HFFc6 (cell line): ENCODE measurements around the gene ARHGEF33. TPM values are rescaled to one million over a fixed set of nuclear protein-coding genes. Genes with fewer than 3 reads are reported as not detected.
"Not testable (repeated sequence)": the region's sequence is repeated elsewhere in the genome, so short reads cannot be mapped to it uniquely, and the experiment has no call there.

ENCODE experiments used
- DNase-seq: peaks from one replicate; pipeline ENCODE4 v3.0.0-alpha.2; 2018
- H3K27ac Mint-ChIP-seq: 2 replicates; pipeline ENCODE4 v1.8.0; 2020; ENCODE audit warnings: mild to moderate bottlenecking, mixed read lengths
- H3K27me3 Mint-ChIP-seq: 2 replicates; pipeline ENCODE4 v1.8.0; 2021; ENCODE audit warnings: mild to moderate bottlenecking, moderate library complexity, mixed read lengths; ENCODE audit not compliant: insufficient read depth
- H3K36me3 Mint-ChIP-seq: 2 replicates; pipeline ENCODE4 v1.8.0; 2021; ENCODE audit warnings: low read depth, mixed read lengths
- H3K4me1 Mint-ChIP-seq: 2 replicates; pipeline ENCODE4 v1.8.0; 2020; ENCODE audit warnings: low read depth, mixed read lengths
- H3K4me3 Mint-ChIP-seq: 2 replicates; pipeline ENCODE4 v1.8.0; 2020; ENCODE audit warnings: mild to moderate bottlenecking, moderate library complexity, mixed read lengths
- H3K9me3 Mint-ChIP-seq: 2 replicates; pipeline ENCODE4 v1.8.0; 2020; ENCODE audit warnings: mild to moderate bottlenecking, mixed read lengths
- CTCF ChIP-seq: fragments of 200-600 bp; sonication (generic); IDR thresholded peaks from 2 replicates; pipeline ENCODE4 v1.5.0; 2021; ENCODE audit warnings: antibody characterized with exemption, mild to moderate bottlenecking
- total RNA-seq, 6 experiments: library from RNA; stranded (reverse); fragmentation: NEBNext Ultra II Directional; extraction: Animal tissue kit (Norgen Biotek cat#: 25700); gene quantifications; 2 replicates in 1 of 6; 3 replicates in 5 of 6; pipeline ENCODE4 v1.2.3, GENCODE V29; 2021

ARHGEF33 gene
- total RNA-seq, 6 experiments from 2014 or later, result 0.08 to 0.78 (median 0.21) TPM

GRCh38 chr2:38935568-38936172 is 46.0 kb downstream of the ARHGEF33 start:
- Mint-ChIP-seq H3K27ac (peak overlapping the region; percentile 47), H3K4me1 (peaks cover 35% of the 10 kb centered on the region), H3K4me3 (peak overlapping the region; percentile 77), H3K36me3 (no peaks in the 10 kb centered on the region), H3K9me3 (no peaks in the 10 kb centered on the region), H3K27me3 (no peaks in the 10 kb centered on the region)
- DNase-seq, result peak; percentile 49
- no peak for TF ChIP-seq CTCF

GRCh38 chr2:38936516-38936915 is 46.8 kb downstream of the ARHGEF33 start:
- H3K9me3 Mint-ChIP-seq, H3K27me3 Mint-ChIP-seq, H3K4me3 Mint-ChIP-seq, DNase-seq, H3K36me3 Mint-ChIP-seq, H3K27ac Mint-ChIP-seq: not testable (repeated sequence)
- peaks cover 35% of the 10 kb centered on the region for H3K4me1 Mint-ChIP-seq

- no peaks in the 10 kb centered on the region for H3K9me3 Mint-ChIP-seq
- H3K27me3 Mint-ChIP-seq, result no peaks in the 10 kb centered on the region
- H3K4me1 Mint-ChIP-seq, result peaks cover 35% of the 10 kb centered on the region
- no peak overlapping the region for H3K27ac Mint-ChIP-seq
- H3K36me3 Mint-ChIP-seq, result no peaks in the 10 kb centered on the region
- TF ChIP-seq CTCF, result no peak
- DNase-seq, result no peak
- no peak overlapping the region for H3K4me3 Mint-ChIP-seq
Observed at GRCh38 chr2:38937548-38937947, 47.9 kb downstream of the ARHGEF33 start.

GRCh38 chr2:38940746-38941145 is 51.1 kb downstream of the ARHGEF33 start:
- Mint-ChIP-seq H3K36me3 (no peaks in the 10 kb centered on the region), H3K27ac (no peak overlapping the region), H3K4me1 (peaks cover 24% of the 10 kb centered on the region), H3K27me3 (no peaks in the 10 kb centered on the region), H3K4me3 (no peak overlapping the region), H3K9me3 (no peaks in the 10 kb centered on the region)
- no peak for TF ChIP-seq CTCF
- no peak for DNase-seq

- H3K4me3 Mint-ChIP-seq, result no peak overlapping the region
- no peak for DNase-seq
- peaks cover 31% of the 10 kb centered on the region for H3K4me1 Mint-ChIP-seq
- H3K9me3 Mint-ChIP-seq, result no peaks in the 10 kb centered on the region
- H3K27ac Mint-ChIP-seq, result no peak overlapping the region
- no peaks in the 10 kb centered on the region for H3K36me3 Mint-ChIP-seq
- peaks cover 2% of the 10 kb centered on the region; the same call in 1 of the 2 replicates for H3K27me3 Mint-ChIP-seq
- TF ChIP-seq CTCF, result no peak
Observed at GRCh38 chr2:38943784-38944183, 54.1 kb downstream of the ARHGEF33 start.

GRCh38 chr2:38945372-38945771 is 55.7 kb downstream of the ARHGEF33 start:
- Mint-ChIP-seq H3K9me3 (no peaks in the 10 kb centered on the region), H3K36me3 (no peaks in the 10 kb centered on the region), H3K27me3 (peaks cover 5% of the 10 kb centered on the region), H3K27ac (no peak overlapping the region), H3K4me1 (peaks cover 31% of the 10 kb centered on the region), H3K4me3 (no peak overlapping the region)
- no peak for DNase-seq
- no peak for TF ChIP-seq CTCF
